HepG2 (cell line): Measurements from ENCODE around the gene LHPP. TPM values are rescaled to one million over a fixed set of nuclear protein-coding genes. Genes with fewer than 3 reads are reported as not detected.

ENCODE experiments used
- CSRNP2 ChIP-seq: sonication (generic); formaldehyde crosslinking; conservative IDR thresholded peaks from 2 replicates; pipeline ENCODE4 v1.8.0; 2022; ENCODE audit warnings: low read depth, missing genetic modification reagents
- ELF3 ChIP-seq: IDR thresholded peaks from 2 replicates; pipeline ENCODE4 v1.6.1; 2016; ENCODE audit warnings: missing genetic modification reagents, missing compliant biosample characterization
- HDAC2 ChIP-seq: sonication (generic); formaldehyde crosslinking; IDR thresholded peaks from 2 replicates; pipeline ENCODE4 v1.4.0; 2020; ENCODE audit warnings: missing genetic modification reagents
- IKZF1 ChIP-seq: fragments of 450-650 bp; IDR thresholded peaks from 2 replicates; pipeline ENCODE4 v1.7.1; 2016
- KLF12 ChIP-seq: sonication (generic); formaldehyde crosslinking; IDR thresholded peaks from 2 replicates; pipeline ENCODE4 v1.4.0; 2020; ENCODE audit warnings: missing genetic modification reagents, borderline replicate concordance
- KLF13 ChIP-seq: sonication (generic); formaldehyde crosslinking; IDR thresholded peaks from 2 replicates; pipeline ENCODE4 v1.4.0; 2020; ENCODE audit warnings: mild to moderate bottlenecking, missing genetic modification reagents
- NR2C2 ChIP-seq: sonication (generic); formaldehyde crosslinking; IDR thresholded peaks from 2 replicates; pipeline ENCODE4 v1.4.0; 2020; ENCODE audit warnings: missing genetic modification reagents, mild to moderate bottlenecking, moderate library complexity, borderline replicate concordance
- PAF1 ChIP-seq: IDR thresholded peaks from 2 replicates; pipeline ENCODE4 v1.6.1; 2016; ENCODE audit warnings: missing genetic modification reagents, missing compliant biosample characterization
- REXO4 ChIP-seq: sonication (generic); formaldehyde crosslinking; IDR thresholded peaks from 2 replicates; pipeline ENCODE4 v1.8.0; 2022; ENCODE audit warnings: missing genetic modification reagents, mild to moderate bottlenecking, borderline replicate concordance
- ZFX ChIP-seq: sonication (generic); formaldehyde crosslinking; IDR thresholded peaks from 2 replicates; pipeline ENCODE4 v1.4.0; 2020; ENCODE audit warnings: mild to moderate bottlenecking, low read depth, missing genetic modification reagents, moderate library complexity
- ZNF136 ChIP-seq: sonication (generic); formaldehyde crosslinking; IDR thresholded peaks from 2 replicates; pipeline ENCODE4 v1.8.1; 2022; ENCODE audit warnings: low read depth, mild to moderate bottlenecking, moderate library complexity, missing genetic modification reagents
- ZNF235 ChIP-seq: sonication (generic); formaldehyde crosslinking; IDR thresholded peaks from 2 replicates; pipeline ENCODE4 v1.8.1; 2023; ENCODE audit warnings: mild to moderate bottlenecking, missing genetic modification reagents, borderline replicate concordance
- ZNF530 ChIP-seq: sonication (generic); formaldehyde crosslinking; IDR thresholded peaks from 2 replicates; pipeline ENCODE4 v1.5.0; 2020; ENCODE audit warnings: low read depth, mild to moderate bottlenecking, missing genetic modification reagents
- ZNF563 ChIP-seq: sonication (generic); formaldehyde crosslinking; IDR thresholded peaks from 2 replicates; pipeline ENCODE4 v1.8.0; 2022; ENCODE audit warnings: mild to moderate bottlenecking, moderate library complexity, missing genetic modification reagents
- ZNF597 ChIP-seq: sonication (generic); formaldehyde crosslinking; IDR thresholded peaks from 2 replicates; pipeline ENCODE4 v1.5.0; 2020; ENCODE audit warnings: missing genetic modification reagents
- ZUFSP ChIP-seq: sonication (generic); formaldehyde crosslinking; IDR thresholded peaks from 2 replicates; pipeline ENCODE4 v1.9.0; 2021; ENCODE audit warnings: missing genetic modification reagents, mild to moderate bottlenecking, borderline replicate concordance
- polyA plus RNA-seq, 8 experiments: library from polyadenylated mRNA; depleted of rRNA in 3 of 8; stranded (reverse) in 7 of 8; unstranded in 1 of 8; fragments of >200 nt; fragmentation: Illumina TruSeq in 4 of 8; extraction: Trizol in 4 of 8; gene quantifications; 2 replicates each; pipeline versions ENCODE4 v1.2.1 to v1.2.3, GENCODE V29; 2011 to 2016; ENCODE audit warnings: low read depth in 4 of 8, missing spikeins in 1 of 8, mixed read lengths in 1 of 8; ENCODE audit not compliant: insufficient read depth in 1 of 8
- total RNA-seq, 5 experiments: library from RNA; depleted of rRNA; stranded (reverse); fragments of >200 nt; fragmentation: Illumina TruSeq; extraction: Trizol; gene quantifications; 2 replicates each; pipeline ENCODE4 v1.2.3, GENCODE V29; 2016; ENCODE audit warnings: low read depth in 1 of 5
- TF ChIP-seq, protein P1 (sequence below): sonication (generic); formaldehyde crosslinking; IDR thresholded peaks from 2 replicates; pipeline ENCODE4 v1.9.0; 2021; ENCODE audit warnings: missing genetic modification reagents, borderline replicate concordance
- TF ChIP-seq, protein P2 (sequence below): sonication (generic); formaldehyde crosslinking; IDR thresholded peaks from 2 replicates; pipeline ENCODE4 v1.4.0; 2020; ENCODE audit warnings: missing genetic modification reagents

Gene LHPP
- total and polyA plus RNA-seq, 2 of the 13 experiments (the other 11 are each of a cell fraction or from before 2014, with no cell fraction given), result 5.2 to 13.1 TPM

DNA sequence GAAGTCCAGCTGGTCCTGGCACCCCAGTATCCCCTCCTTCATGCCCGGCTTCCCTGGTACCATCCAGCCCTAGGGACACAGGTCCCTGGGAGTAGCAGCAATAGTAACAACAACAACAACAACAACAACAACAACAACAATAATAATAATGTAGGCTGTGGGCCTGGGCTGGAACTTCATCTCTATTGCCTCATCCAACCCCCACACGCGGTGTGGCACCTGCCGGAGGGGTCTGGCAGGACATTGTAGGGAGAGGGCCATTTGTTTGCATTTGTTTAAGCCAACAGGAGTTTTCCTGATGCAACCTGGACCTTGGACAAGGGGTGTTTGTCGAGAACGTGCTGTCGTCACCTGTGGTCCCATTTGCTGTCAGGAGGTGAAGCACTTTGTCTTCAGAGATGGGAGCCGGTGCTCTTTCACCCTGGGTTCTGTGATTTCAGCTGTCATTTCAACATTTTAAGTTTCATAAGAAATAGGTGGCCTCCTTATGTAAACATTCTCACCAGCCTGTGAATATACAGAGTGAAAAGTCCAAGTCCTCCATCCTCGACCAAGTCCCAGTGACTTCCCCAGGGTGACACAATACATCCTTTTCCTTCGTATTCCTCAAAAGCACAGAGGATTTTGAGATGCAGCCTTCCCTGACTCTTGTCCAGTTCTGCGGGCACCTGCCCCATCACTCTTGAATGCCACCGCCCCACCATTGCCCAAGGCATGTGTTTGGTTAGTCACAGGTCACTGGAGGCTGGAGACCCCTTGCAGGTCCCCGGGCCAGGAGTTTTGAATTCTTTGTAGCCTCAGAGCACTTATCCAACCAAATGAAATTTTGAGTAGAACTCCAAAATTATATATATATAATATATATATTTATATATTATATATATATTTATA lies 9.2 kb downstream of the LHPP start (continued):
- TF ChIP-seq ZUFSP (CRISPR knock-in tag) (no peak), IKZF1 (no peak), KLF13 (CRISPR knock-in tag) (no peak), KLF12 (CRISPR knock-in tag) (0 out of 2 replicates have a peak, but pooled peaks have one; percentile 36), HDAC2 (CRISPR knock-in tag) (peak; percentile 97), ZNF235 (CRISPR knock-in tag) (0 out of 2 replicates have a peak, but pooled peaks have one; percentile 47), REXO4 (CRISPR knock-in tag) (no peak), PAF1 (CRISPR knock-in tag) (no peak), ZNF136 (CRISPR knock-in tag) (no peak), CSRNP2 (CRISPR knock-in tag) (no peak), ZNF530 (CRISPR knock-in tag) (no peak), ZNF597 (CRISPR knock-in tag) (no peak), NR2C2 (CRISPR knock-in tag) (peak; percentile 87), ELF3 (CRISPR knock-in tag) (peak; percentile 77), ZFX (peak; percentile 77), ZNF563 (CRISPR knock-in tag) (no peak)
- TF ChIP-seq, protein P1, sequence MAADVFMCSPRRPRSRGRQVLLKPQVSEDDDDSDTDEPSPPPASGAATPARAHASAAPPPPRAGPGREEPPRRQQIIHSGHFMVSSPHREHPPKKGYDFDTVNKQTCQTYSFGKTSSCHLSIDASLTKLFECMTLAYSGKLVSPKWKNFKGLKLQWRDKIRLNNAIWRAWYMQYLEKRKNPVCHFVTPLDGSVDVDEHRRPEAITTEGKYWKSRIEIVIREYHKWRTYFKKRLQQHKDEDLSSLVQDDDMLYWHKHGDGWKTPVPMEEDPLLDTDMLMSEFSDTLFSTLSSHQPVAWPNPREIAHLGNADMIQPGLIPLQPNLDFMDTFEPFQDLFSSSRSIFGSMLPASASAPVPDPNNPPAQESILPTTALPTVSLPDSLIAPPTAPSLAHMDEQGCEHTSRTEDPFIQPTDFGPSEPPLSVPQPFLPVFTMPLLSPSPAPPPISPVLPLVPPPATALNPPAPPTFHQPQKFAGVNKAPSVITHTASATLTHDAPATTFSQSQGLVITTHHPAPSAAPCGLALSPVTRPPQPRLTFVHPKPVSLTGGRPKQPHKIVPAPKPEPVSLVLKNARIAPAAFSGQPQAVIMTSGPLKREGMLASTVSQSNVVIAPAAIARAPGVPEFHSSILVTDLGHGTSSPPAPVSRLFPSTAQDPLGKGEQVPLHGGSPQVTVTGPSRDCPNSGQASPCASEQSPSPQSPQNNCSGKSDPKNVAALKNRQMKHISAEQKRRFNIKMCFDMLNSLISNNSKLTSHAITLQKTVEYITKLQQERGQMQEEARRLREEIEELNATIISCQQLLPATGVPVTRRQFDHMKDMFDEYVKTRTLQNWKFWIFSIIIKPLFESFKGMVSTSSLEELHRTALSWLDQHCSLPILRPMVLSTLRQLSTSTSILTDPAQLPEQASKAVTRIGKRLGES (CRISPR knock-in tag), result peak; percentile 44; the same call in 1 of the 2 replicates
- TF ChIP-seq, protein P2, sequence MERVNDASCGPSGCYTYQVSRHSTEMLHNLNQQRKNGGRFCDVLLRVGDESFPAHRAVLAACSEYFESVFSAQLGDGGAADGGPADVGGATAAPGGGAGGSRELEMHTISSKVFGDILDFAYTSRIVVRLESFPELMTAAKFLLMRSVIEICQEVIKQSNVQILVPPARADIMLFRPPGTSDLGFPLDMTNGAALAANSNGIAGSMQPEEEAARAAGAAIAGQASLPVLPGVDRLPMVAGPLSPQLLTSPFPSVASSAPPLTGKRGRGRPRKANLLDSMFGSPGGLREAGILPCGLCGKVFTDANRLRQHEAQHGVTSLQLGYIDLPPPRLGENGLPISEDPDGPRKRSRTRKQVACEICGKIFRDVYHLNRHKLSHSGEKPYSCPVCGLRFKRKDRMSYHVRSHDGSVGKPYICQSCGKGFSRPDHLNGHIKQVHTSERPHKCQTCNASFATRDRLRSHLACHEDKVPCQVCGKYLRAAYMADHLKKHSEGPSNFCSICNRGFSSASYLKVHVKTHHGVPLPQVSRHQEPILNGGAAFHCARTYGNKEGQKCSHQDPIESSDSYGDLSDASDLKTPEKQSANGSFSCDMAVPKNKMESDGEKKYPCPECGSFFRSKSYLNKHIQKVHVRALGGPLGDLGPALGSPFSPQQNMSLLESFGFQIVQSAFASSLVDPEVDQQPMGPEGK (CRISPR knock-in tag), result peak; percentile 94
